Activated CD8-positive, alpha-beta memory T cell treated with anti-CD3 and anti-CD28 coated beads, Interleukin-2, amount 50 U/mL, for 4 hours (primary cell): Measurements from ENCODE around the gene SOX18.
"Not testable (repeated sequence)": the region's sequence is repeated elsewhere in the genome, so short reads cannot be mapped to it uniquely, and the experiment has no call there.

Experiments
- DNase-seq: peaks from one replicate; pipeline ENCODE4 v3.0.0-alpha.2; 2020

SOX18 gene

GRCh38 chr20:64015635-64016034 is 33.8 kb downstream of the SOX18 start:
- no peak for DNase-seq

DNA sequence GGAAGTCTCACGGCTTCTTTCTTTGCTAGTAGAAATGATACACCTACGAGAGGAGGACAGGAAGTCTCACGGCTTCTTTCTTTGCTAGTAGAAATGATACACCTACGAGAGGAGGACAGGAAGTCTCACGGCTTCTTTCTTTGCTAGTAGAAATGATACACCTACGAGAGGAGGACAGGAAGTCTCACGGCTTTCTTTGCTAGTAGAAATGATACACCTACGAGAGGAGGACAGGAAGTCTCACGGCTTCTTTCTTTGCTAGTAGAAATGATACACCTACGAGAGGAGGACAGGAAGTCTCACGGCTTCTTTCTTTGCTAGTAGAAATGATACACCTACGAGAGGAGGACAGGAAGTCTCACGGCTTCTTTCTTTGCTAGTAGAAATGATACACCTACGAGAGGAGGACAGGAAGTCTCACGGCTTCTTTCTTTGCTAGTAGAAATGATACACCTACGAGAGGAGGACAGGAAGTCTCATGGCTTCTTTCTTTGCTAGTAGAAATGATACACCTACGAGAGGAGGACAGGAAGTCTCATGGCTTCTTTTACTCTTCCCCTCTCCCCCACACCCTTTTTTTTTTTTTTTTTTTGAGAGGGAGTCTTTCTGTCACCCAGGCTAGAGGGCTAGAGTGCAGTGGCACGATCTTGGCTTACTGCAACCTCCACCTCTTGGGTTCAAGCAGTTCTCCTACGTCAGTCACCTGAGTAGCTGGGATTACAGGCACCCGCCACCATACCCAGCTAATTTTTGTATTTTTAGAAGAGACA is 36.9 kb downstream of the SOX18 start:
- not testable (repeated sequence) for DNase-seq

DNA sequence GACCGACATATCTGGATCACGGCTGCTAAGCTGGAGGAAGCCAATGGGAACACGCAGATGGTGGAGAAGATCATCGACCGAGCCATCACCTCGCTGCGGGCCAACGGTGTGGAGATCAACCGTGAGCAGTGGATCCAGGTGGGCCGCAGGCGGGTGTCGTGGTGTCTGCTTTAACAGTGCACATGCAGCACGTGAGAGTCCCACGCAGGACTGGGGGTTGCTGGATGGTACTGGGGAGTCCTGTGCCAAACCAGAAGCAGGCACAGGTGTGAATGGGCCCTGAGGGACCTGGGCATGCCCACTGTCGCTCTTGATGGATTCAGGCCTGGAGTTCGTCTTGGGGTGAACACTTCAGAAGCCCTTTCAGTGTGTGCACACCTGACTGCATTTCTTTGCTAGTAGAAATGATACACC is 38.1 kb downstream of the SOX18 start:
- no peak for DNase-seq

- no peak for DNase-seq
Observed at GRCh38 chr20:64010711-64011237, 38.7 kb downstream of the SOX18 start.

- DNase-seq, result no peak
Observed at GRCh38 chr20:64009811-64010387, 39.5 kb downstream of the SOX18 start.

- no peak for DNase-seq
Observed at GRCh38 chr20:64006902-64007301, 42.5 kb downstream of the SOX18 start.

GRCh38 chr20:64006490-64006889 is 42.9 kb downstream of the SOX18 start:
- no peak for DNase-seq

GRCh38 chr20:64005394-64005793 is 44.0 kb downstream of the SOX18 start:
- no peak for DNase-seq

GRCh38 chr20:64003960-64004725 is 45.3 kb downstream of the SOX18 start:
- DNase-seq, result no peak

- DNase-seq, result no peak
Observed at GRCh38 chr20:64001607-64002011, 47.8 kb downstream of the SOX18 start.

- no peak for DNase-seq
Observed at GRCh38 chr20:64000906-64001305, 48.5 kb downstream of the SOX18 start.
